GM21367 (cell line): ENCODE data around the gene DCAF4L1.
A peak's percentile ranks its signal among the peaks of the same experiment; 100 is the strongest.

Source experiments
- ATAC-seq: cut with Tn5 transposase; IDR thresholded peaks from one replicate; pipeline ENCODE4 v1.9.1; 2021; ENCODE audit not compliant: unreplicated experiment

Gene DCAF4L1

DNA sequence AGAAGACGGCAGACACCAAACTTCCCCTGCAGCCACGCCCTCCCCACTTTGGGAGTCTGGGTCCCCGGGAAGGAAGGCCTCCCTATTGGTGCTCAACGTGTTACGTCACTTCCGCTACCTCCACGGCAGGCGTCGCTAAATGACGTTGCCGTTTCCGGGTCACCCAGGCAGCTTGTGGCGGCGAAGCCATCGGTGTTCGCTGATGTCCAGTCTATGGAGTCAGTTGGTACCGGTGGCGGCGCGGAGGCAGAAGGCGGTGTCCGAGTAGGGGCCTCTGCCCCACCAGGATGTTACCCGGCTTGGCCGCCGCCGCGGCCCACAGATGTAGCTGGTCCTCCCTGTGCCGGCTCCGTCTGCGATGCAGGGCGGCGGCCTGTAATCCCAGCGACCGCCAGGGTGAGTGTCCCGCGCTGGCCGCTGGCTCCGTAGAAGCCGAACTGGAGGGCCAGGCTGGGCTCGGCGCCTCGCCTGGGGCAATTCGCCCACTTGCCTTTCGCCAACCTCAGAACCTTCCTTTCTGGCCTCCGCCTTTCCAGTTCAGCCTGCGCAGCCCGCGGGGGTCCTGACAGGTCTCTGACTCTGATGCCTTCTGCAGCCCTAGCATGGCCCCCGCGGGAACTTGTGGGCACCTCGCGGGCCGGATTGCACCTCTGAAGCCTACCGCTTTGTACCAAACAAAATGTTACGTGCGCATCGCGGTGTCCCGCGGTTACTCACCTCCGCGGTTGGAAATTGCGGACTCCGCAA, 9.0 kb downstream of the DCAF4L1 start, which contains the start of gene SLC30A9:
Gene SLC30A9 (plus strand): TSS at position 166 of the 747 bp plus-strand sequence. CDS start 122 bp downstream, at position 288.
- ATAC-seq = peak; percentile 99

DNA sequence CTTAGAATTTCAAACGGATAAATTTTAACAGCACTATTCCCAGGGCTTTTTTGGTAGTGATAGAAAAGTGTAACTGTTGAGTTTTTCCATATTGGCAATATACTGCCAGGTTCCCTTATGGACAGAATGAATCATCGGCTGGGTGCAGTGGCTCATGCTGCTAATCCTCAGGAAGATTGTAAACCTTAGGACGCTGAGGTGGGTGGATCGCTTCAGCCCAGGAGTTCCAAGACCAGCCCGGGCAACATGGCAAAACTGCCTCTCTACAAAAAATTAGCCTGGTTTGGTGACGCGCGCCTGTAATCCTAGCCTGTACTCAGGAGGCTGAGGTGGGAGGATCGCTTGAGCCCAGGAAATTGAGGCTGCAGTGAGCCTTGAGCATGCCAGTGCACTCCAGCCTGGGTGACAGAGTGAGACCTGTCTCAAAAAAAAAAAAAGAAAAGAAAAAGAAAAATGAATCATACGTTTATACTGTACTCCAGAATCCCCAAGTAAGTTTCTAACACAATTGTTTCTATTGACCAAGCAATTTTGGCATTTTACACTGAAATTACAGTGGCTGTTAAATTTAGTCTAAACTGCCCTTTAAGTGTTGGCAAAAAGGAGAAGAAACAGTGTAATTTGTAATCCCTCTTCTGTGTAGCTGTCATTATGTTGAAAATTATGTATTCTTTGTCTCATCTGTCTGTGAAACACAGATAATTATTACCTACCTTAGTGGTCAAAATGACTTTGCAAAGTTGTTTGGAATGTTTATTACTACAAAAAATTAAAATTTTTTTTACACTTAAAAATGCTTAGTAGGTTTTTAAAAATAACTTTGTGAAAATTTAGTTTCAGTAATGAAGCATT, 10.6 kb downstream of the DCAF4L1 start:
- ATAC-seq = no peak

DNA sequence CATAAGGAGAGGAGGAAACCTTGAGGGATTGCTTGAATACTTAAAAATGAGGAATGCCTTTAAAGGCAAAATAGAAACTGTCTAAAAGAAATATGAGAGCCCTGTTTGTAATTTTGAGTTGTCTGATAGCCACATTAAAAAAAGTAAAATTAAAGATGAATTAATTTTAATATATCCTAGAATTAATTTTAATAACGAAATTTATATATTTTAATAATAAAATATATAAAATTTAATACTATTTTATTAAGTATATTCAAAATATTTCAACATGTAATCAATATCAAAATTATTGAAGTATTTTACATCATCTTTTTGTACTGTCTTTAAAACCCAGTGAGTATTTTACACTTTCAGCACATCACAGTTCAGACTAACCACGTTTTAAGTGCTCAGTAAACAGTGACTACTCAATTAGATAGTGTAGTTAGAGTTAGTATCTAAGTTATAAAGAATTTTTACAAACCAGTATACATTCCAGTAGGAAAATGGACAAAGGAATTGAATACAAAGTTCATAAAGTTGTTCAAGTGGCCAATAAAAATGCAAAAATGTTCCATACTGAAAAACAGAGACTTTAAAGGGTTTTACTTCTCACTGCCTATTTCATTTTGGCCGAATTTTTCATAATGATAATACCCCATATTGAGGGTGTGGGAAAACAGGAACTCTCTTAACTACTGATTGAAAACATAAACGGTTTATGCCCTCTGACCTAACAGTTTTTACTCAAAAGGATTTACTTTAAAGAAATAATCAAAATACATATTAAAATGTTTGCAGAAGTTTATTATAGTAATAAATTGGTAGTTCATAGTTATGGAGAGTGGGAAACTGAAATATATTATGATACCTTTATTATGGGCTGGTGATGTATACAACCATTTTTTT, 11.7 kb downstream of the DCAF4L1 start:
- ATAC-seq = no peak

DNA sequence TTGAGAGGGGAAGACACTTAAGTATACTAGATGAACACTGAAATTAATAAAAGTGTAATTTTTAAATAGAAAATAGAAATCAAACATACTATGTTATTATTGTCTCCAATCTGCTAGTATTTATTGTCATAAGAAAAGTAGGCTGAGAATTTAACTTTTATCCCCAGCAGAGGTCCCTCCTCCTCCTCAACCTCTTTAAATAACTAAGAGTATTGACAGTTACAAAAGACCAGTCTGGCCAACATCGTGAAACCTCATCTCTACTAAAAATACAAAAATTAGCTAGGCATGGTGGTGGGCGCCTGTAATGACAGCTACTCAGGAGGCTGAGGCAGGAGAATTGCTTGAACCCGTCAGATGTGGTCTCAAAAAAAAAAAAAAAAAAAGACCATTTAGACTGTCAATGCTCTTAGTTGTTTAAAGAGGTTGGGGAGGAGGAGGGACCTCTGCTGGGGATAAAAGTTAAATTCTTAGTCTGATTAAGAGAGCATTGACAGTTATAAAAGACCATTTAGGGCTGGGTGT, 13.0 kb downstream of the DCAF4L1 start:
- ATAC-seq = no peak

DNA sequence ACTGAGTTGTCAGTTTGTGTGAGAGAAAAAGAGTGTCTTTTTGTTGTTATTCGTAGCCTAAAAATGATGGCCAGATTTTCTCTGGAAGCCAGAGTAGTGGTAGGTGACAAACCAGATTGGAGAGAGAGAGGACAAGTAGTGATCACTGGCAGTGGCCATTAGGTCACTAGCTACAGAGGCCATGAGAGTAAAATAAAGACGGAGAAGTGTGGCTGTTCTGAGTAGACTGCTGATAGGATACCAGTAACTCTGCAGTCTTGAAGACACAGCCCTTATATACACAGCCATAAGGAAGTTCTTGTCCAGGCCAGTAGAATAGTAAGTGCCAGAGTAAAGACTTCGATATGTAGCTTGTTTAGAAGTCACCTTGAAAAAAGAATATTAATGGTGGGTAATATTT, 16.5 kb downstream of the DCAF4L1 start:
- no peak for ATAC-seq

DNA sequence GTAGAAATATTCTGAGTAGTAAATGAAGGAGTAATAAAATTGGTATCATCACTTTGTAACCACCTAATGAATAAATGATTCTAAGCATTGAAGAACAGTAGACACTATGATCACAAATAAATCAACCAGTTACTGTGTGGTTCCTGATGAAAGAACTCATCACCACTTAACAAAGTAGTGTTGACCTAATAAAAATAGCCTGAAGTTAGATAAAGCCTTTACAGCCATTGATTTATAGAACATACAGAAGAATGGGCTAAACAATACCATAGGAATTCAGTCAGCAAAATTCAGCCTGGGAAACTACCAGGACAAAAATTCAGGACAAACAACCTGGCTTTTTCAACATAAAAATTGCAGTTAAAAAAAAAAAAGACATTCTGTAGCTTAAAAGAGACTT, 17.8 kb downstream of the DCAF4L1 start:
- no peak for ATAC-seq

DNA sequence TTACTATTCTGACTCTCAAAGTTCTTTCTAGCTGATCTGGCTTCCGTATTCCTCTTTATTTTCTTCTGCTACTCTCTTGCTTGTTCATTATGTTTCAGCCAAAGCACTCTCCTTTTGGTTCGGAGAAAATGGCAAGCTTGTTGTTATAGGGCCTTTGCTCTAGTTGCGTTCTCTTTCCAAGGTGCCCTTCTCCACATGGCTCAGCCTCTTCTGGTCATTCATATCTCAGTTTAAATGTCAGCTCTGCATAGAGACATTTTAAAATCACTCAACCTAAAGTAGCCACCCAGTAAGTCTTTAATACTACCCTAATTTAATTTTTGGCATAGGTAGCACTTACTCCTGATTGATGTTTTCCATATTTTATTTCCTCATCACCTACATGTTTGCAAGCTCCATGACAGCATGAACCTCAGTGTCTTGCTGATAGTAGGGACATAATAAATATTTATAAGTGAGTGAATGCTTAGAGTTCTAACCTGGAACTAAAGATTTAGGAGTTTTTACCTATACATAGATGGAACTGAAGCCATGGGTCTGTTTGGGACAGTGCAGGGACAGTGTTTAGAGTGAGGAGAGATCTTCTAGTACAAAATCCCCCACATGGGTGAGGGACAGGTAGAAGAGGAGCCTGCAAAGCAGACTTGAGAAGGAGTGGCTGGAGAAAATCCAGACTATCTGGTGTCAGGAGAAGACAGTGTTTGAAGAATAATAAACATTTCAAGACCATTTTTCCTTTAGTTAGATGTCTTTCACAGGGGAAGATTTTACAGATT, 26.6 kb downstream of the DCAF4L1 start:
- no peak for ATAC-seq

DNA sequence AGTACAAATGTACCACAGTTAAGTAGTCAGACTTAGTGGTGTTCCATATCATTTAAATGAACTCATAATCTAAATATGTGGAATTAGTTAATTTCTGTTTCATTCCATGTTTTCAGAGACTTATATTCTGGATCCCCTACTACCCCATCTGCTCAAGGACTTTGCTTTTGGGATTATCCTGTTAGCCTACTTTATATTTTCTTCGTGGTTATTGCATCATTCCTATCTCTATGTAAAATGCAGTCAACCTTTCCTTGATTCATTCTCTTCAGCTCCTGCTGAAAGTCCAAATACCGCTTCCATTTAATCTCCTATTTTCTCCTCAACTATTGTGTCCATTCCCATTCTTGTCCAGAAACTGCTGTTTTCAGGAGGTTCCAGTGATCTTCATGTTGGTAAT, 33.9 kb downstream of the DCAF4L1 start:
- ATAC-seq = no peak

DNA sequence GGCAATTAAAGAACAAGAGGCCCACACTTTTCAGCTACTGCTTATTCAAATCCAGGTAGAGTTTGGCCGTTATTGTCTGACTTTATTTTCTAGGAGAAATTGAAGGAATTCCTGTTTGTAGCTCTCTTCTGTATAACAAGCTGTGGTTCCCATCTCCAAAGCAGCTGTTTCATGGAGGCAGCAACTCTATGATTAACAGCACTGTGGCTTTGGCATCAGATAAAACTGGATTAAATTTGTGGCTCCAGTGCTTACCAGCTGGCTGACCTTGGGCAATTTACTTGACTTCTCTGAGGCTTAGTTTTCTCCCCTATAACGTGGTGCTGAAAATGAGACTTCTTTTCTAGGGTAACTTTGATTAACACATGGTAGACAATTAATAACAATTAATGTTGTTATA, 36.9 kb downstream of the DCAF4L1 start:
- no peak for ATAC-seq
